GM12878 (cell line): Measurements from ENCODE around the gene HAP1. TPM values are rescaled to one million over a fixed set of nuclear protein-coding genes. Genes with fewer than 3 reads are reported as not detected.

Source experiments
- ATAC-seq: fragments of 200-7000 bp; cut with Tn5 transposase; 3 replicates; pipeline ENCODE4 v1.9.1; 2020; ENCODE audit warnings: mild to moderate bottlenecking, moderate library complexity
- BruUV-seq: library from RNA; stranded (reverse); fragments of 400-500 nt; replicated peaks from 2 replicates; lab custom pipeline; 2021; lab: Mats Ljungman, UMichigan
- CTCF ChIA-PET: fragments of 300-600 bp; sonication (Branson Sonifier 250); formaldehyde crosslinking; extraction: SDS; loops from one replicate; lab custom pipeline; 2021; ENCODE audit warnings: inconsistent platforms; lab: Yijun Ruan, JAX
- POLR2A ChIA-PET: fragments of 350-600 bp; formaldehyde crosslinking; extraction: SDS; loops from one replicate; lab custom pipeline; 2021; ENCODE audit warnings: inconsistent platforms; lab: Charles Lee
- RAD21 ChIA-PET: fragments of 300-600 bp; sonication (Branson Sonifier 250); formaldehyde crosslinking; loops from one replicate; lab custom pipeline; 2023; ENCODE audit warnings: antibody characterized with exemption; ENCODE audit not compliant: unreplicated experiment; lab: Charles Lee
- SMC1A ChIA-PET: fragments of 300-600 bp; sonication (Branson Sonifier 250); formaldehyde crosslinking; loops from one replicate; lab custom pipeline; 2023; ENCODE audit not compliant: unreplicated experiment, uncharacterized antibody; lab: Charles Lee
- DNase-seq: peaks from one replicate; pipeline ENCODE4 v3.0.0-alpha.2; 2011; ENCODE audit warnings: low read depth, low spot score
- FAIRE-seq: peaks from 3 replicates; lab custom pipeline; 2011; peaks lifted over from hg19 to GRCh38; lab: Jason Lieb, UNC
- H2AFZ ChIP-seq: 2 replicates; pipeline ENCODE4 v1.6.0; 2011; ENCODE audit warnings: low read depth, low read length, control low read depth; ENCODE audit not compliant: control insufficient read depth
- H3K27ac ChIP-seq: 2 replicates; pipeline ENCODE4 v1.5.1; 2011; ENCODE audit warnings: control low read depth; ENCODE audit not compliant: control insufficient read depth, insufficient read depth
- H3K27me3 ChIP-seq, 2 experiments: replicated peaks in 1 of 2; 2 replicates each; pipeline versions ENCODE4 v1.6.0 to v1.6.1; 2011; ENCODE audit warnings: low read length in 1 of 2; ENCODE audit not compliant: control insufficient read depth in 2 of 2, insufficient read depth in 2 of 2
- H3K36me3 ChIP-seq, 2 experiments: 2 replicates each; pipeline ENCODE4 v1.5.1; 2011; ENCODE audit warnings: low read length in 1 of 2; ENCODE audit not compliant: control insufficient read depth in 2 of 2, insufficient read depth in 2 of 2
- H3K4me1 ChIP-seq: 2 replicates; pipeline ENCODE4 v1.6.1; 2011; ENCODE audit warnings: mild to moderate bottlenecking, low read length, moderate library complexity, mixed read lengths; ENCODE audit not compliant: control insufficient read depth, insufficient read depth
- H3K4me2 ChIP-seq: 2 replicates; pipeline ENCODE4 v1.6.0; 2011; ENCODE audit warnings: control low read depth; ENCODE audit not compliant: control insufficient read depth, insufficient read depth
- H3K4me3 ChIP-seq: fragments of 200-600 bp; sonication (generic); 2 replicates; pipeline ENCODE4 v1.5.1; 2016
- H3K79me2 ChIP-seq: 2 replicates; pipeline ENCODE4 v1.6.0; 2011; ENCODE audit warnings: low read length; ENCODE audit not compliant: control insufficient read depth, insufficient read depth
- H3K9ac ChIP-seq: 2 replicates; pipeline ENCODE4 v1.8.0; 2011; ENCODE audit warnings: low read length, control low read depth, mixed read lengths; ENCODE audit not compliant: control insufficient read depth, insufficient read depth
- H3K9me3 ChIP-seq: replicated peaks from 3 replicates; pipeline ENCODE4 v1.5.1; 2011; ENCODE audit warnings: mild to moderate bottlenecking, low read length; ENCODE audit not compliant: control insufficient read depth, insufficient read depth
- H4K20me1 ChIP-seq: 2 replicates; pipeline ENCODE4 v1.6.0; 2011; ENCODE audit not compliant: control insufficient read depth, insufficient read depth
- CBFB ChIP-seq: IDR thresholded peaks from 2 replicates; pipeline ENCODE4 v1.6.1; 2016; ENCODE audit warnings: antibody characterized with exemption, low read depth
- CEBPB ChIP-seq, 2 experiments: fragments of 150-350 bp in 1 of 2; IDR thresholded peaks; 2 replicates each; pipeline ENCODE4 v1.6.1; 2012 to 2014; ENCODE audit warnings: low read depth in 2 of 2, low read length in 2 of 2, borderline replicate concordance in 1 of 2, inconsistent platforms in 1 of 2
- DPF2 ChIP-seq: fragments of 450-650 bp; IDR thresholded peaks from 2 replicates; pipeline ENCODE4 v1.6.1; 2017; ENCODE audit warnings: mild to moderate bottlenecking
- GABPA ChIP-seq: IDR thresholded peaks from 2 replicates; pipeline ENCODE4 v1.6.1; 2014; ENCODE audit warnings: antibody characterized with exemption, low read depth, mild to moderate bottlenecking, inconsistent platforms
- HCFC1 ChIP-seq: fragments of 150-350 bp; IDR thresholded peaks from 2 replicates; pipeline ENCODE4 v1.6.1; 2014; ENCODE audit warnings: low read length
- HDAC6 ChIP-seq: fragments of 200-600 bp; sonication (generic); IDR thresholded peaks from one replicate; pipeline ENCODE4 v1.8.0; 2017; ENCODE audit warnings: antibody characterized with exemption; ENCODE audit not compliant: unreplicated experiment
- IKZF2 ChIP-seq, 2 experiments: fragments of 450-650 bp; IDR thresholded peaks; 2 replicates each; pipeline ENCODE4 v1.6.1; 2017; ENCODE audit warnings: mild to moderate bottlenecking in 2 of 2, moderate library complexity in 2 of 2
- MTA3 ChIP-seq: IDR thresholded peaks from 2 replicates; pipeline ENCODE4 v1.6.1; 2012; ENCODE audit warnings: low read length, inconsistent platforms, borderline replicate concordance
- POLR2A ChIP-seq: IDR thresholded peaks from 2 replicates; pipeline ENCODE4 v1.6.1; 2011; ENCODE audit warnings: low read depth, mild to moderate bottlenecking, low read length
- RUNX3 ChIP-seq: IDR thresholded peaks from 2 replicates; pipeline ENCODE4 v1.6.1; 2012; ENCODE audit warnings: low read length, inconsistent platforms
- SMAD1 ChIP-seq: fragments of 450-650 bp; IDR thresholded peaks from 2 replicates; pipeline ENCODE4 v1.6.1; 2018; ENCODE audit warnings: mild to moderate bottlenecking, low read depth; ENCODE audit not compliant: partially characterized antibody
- SREBF1 ChIP-seq: IDR thresholded peaks from 2 replicates; pipeline ENCODE4 v1.6.1; 2012; ENCODE audit warnings: mild to moderate bottlenecking, low read length
- ZNF622 ChIP-seq: fragments of 450-650 bp; IDR thresholded peaks from 2 replicates; pipeline ENCODE4 v1.6.1; 2017; ENCODE audit warnings: mild to moderate bottlenecking, inconsistent platforms
- WGBS: methylation state at CpG from one replicate; pipeline ENCODE4 v1.1.6; 2016; ENCODE audit warnings: low lambda C conversion rate; ENCODE audit not compliant: insufficient replicate concordance, insufficient coverage; ENCODE audit errors: missing lambda C conversion rate; 5-methylcytosine and 5-hydroxymethylcytosine counted together
- in situ Hi-C: fragments of 300-500 bp; cut with MboI; formaldehyde crosslinking; loops from 9 replicates; pipeline ENCODE4 v1.14.3; 2018; ENCODE audit warnings: mixed read lengths
- intact Hi-C: fragments of 100-400 bp; cut with micrococcal nuclease; formaldehyde crosslinking; loops from one replicate; pipeline ENCODE4 v1.14.2; 2022; ENCODE audit not compliant: unreplicated experiment
- polyA plus RNA-seq, 11 experiments: library from polyadenylated mRNA; depleted of rRNA in 4 of 11; unstranded in 6 of 11; stranded (reverse) in 5 of 11; fragments of >200 nt; fragmentation: Nextera tagmentation in 4 of 11; fragmentation: Illumina TruSeq in 1 of 11; extraction: Ambion mirVana in 4 of 11; extraction: Trizol in 1 of 11; gene quantifications; 1 replicate in 1 of 11; 2 replicates in 10 of 11; pipeline versions ENCODE4 v1.2.1 to v1.2.3, GENCODE V29; 2011 to 2016; ENCODE audit warnings: inconsistent platforms in 2 of 11, missing spikeins in 2 of 11, low read depth in 1 of 11
- total RNA-seq, 4 experiments: library from RNA; depleted of rRNA in 3 of 4; stranded (reverse); fragments of >200 nt in 3 of 4; fragmentation: Illumina TruSeq in 1 of 4; extraction: Trizol in 1 of 4; gene quantifications; 2 replicates each; pipeline versions ENCODE4 v1.2.1 to v1.2.3, GENCODE V29; 2013 to 2021
- TF ChIP-seq, protein P1 (sequence below): fragments of 450-650 bp; IDR thresholded peaks from 2 replicates; pipeline ENCODE4 v1.6.1; 2018; ENCODE audit warnings: mild to moderate bottlenecking, low read depth, moderate library complexity; ENCODE audit not compliant: partially characterized antibody
- TF ChIP-seq, protein P2 (sequence below): IDR thresholded peaks from 2 replicates; pipeline ENCODE4 v1.6.1; 2012; ENCODE audit warnings: mild to moderate bottlenecking, low read depth, low read length

Gene HAP1
- total and polyA plus RNA-seq, 10 of the 15 experiments (the other 5 are each of a cell fraction or from before 2014, with no cell fraction given): not detected

DNA sequence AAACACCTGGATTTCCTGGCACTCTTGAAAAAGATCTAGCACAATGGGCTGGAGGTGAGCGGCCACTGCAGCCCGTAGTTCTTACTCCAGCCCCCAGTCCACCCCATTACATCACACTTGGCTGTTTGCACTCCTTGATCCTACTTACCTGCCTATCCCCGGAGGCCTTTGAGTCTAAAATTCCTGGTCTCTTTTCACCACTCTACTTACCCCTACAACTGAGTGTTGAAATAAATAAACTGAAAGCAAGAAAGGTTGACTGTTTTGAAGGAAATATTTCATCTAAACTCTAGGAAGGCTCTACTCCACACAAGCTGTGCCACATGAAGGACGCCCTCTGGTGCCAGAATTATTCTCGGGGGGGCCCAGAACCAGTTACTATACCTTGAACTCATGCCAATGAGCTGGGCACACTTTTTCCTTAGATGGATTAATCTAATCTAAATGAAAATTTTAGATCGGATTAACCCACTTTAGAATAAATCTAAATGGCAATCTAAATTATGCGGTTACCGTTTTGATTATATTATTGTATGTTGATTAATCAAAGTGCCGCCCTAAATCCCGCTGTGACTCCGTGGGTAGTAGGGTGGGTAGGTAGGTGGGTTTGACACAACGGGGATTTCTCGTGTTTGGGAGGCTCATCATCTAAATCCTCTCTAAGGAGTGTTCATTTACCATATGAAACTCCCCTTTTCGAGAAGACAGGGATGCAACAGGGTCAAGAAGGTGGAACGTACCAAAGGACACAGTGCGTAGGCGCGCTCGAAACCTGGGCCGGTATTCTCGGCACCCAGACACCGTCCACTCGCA lies 46.4 kb downstream of the HAP1 start (continued):
- TF ChIP-seq RUNX3: 0 out of 2 replicates have a peak, but pooled peaks have one; percentile 38

DNA sequence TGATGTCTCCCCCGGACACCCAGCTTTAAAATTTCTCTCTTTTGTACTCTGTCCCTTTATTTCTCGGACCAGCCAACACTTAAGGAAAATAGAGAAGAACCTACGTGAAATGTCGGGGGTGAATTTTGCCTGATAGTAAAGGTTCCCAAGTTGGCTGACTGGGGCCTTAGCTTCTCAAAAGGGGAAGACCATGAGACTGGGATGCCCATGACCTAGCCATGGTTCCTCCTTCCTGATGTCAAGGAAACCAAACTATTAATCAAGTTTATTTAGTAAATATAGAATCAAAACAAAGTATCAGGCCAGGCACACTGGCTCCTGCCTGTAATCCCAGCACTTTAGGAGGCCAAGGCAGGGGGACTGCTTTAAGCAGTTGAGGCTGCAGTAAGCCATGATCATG lies 48.2 kb downstream of the HAP1 start:
- Histone ChIP-seq H3K4me1 (peaks cover 11% of the 10 kb centered on the region), H3K4me3 (no peak overlapping the region), H4K20me1 (peaks cover 17% of the 10 kb centered on the region), H3K36me3 (peaks cover 8 to 18% of the 10 kb centered on the region in 2 experiments), H2AFZ (no peak overlapping the region)
- no peak for DNase-seq
- ATAC-seq: no peak
- BruUV-seq: no TSS peak
- POLR2A ChIA-PET: no interaction called here
- CTCF ChIA-PET: interaction anchor here (2.0 kb wide), 1 partner anchor 10 kb away, joined by 10 read pairs; no protein-coding TSS in a partner anchor
- TF ChIP-seq GABPA: no peak
- TF ChIP-seq SMAD1: no peak
- TF ChIP-seq, protein P1, sequence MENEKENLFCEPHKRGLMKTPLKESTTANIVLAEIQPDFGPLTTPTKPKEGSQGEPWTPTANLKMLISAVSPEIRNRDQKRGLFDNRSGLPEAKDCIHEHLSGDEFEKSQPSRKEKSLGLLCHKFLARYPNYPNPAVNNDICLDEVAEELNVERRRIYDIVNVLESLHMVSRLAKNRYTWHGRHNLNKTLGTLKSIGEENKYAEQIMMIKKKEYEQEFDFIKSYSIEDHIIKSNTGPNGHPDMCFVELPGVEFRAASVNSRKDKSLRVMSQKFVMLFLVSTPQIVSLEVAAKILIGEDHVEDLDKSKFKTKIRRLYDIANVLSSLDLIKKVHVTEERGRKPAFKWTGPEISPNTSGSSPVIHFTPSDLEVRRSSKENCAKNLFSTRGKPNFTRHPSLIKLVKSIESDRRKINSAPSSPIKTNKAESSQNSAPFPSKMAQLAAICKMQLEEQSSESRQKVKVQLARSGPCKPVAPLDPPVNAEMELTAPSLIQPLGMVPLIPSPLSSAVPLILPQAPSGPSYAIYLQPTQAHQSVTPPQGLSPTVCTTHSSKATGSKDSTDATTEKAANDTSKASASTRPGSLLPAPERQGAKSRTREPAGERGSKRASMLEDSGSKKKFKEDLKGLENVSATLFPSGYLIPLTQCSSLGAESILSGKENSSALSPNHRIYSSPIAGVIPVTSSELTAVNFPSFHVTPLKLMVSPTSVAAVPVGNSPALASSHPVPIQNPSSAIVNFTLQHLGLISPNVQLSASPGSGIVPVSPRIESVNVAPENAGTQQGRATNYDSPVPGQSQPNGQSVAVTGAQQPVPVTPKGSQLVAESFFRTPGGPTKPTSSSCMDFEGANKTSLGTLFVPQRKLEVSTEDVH: no peak
- TF ChIP-seq DPF2: no peak
- no peak for TF ChIP-seq ZNF622
- TF ChIP-seq POLR2A: no peak
- TF ChIP-seq, protein P2, sequence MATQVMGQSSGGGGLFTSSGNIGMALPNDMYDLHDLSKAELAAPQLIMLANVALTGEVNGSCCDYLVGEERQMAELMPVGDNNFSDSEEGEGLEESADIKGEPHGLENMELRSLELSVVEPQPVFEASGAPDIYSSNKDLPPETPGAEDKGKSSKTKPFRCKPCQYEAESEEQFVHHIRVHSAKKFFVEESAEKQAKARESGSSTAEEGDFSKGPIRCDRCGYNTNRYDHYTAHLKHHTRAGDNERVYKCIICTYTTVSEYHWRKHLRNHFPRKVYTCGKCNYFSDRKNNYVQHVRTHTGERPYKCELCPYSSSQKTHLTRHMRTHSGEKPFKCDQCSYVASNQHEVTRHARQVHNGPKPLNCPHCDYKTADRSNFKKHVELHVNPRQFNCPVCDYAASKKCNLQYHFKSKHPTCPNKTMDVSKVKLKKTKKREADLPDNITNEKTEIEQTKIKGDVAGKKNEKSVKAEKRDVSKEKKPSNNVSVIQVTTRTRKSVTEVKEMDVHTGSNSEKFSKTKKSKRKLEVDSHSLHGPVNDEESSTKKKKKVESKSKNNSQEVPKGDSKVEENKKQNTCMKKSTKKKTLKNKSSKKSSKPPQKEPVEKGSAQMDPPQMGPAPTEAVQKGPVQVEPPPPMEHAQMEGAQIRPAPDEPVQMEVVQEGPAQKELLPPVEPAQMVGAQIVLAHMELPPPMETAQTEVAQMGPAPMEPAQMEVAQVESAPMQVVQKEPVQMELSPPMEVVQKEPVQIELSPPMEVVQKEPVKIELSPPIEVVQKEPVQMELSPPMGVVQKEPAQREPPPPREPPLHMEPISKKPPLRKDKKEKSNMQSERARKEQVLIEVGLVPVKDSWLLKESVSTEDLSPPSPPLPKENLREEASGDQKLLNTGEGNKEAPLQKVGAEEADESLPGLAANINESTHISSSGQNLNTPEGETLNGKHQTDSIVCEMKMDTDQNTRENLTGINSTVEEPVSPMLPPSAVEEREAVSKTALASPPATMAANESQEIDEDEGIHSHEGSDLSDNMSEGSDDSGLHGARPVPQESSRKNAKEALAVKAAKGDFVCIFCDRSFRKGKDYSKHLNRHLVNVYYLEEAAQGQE: no peak
- no peak for TF ChIP-seq HDAC6
- TF ChIP-seq CBFB: no peak
- no peak for TF ChIP-seq SREBF1
- TF ChIP-seq CEBPB (IDR thresholded peaks at IDR 0.05; ENCODE audit: borderline replicate concordance in 1 of 2, low read depth in 2 of 2, low read length in 2 of 2): no peak
- no peak for TF ChIP-seq MTA3
- no peak for TF ChIP-seq HCFC1
- no peak for TF ChIP-seq IKZF2 (IDR thresholded peaks at IDR 0.05)
- TF ChIP-seq, all 136 proteins: peak for 0
- H3K9ac ChIP-seq: no peak overlapping the region
- no peak for FAIRE-seq
- no peak overlapping the region for H3K4me2 ChIP-seq
- H3K27me3 ChIP-seq: no peaks in the 10 kb centered on the region
- RAD21 ChIA-PET: no interaction called here
- peaks cover 26% of the 10 kb centered on the region for H3K79me2 ChIP-seq
- H3K27ac ChIP-seq: no peak overlapping the region
- H3K9me3 ChIP-seq: no peaks in the 10 kb centered on the region; the same call in 2 of the 3 replicates
- 91% methylated on average over 4 of the region's 4 CpGs for WGBS
- in situ Hi-C loops (loop anchor here (25.0 kb wide), 2 partner anchors 1526 to 1676 kb away; partner anchors contain the start of gene TMEM106A), intact Hi-C loops (no loop called here)
- SMC1A ChIA-PET: interaction anchor here (2.3 kb wide), 1 partner anchor 18 kb away, joined by 11 read pairs; no protein-coding TSS in a partner anchor
